ENCODE data around the gene PRDM16.

PRDM16 gene

GRCh38 chr1:3192361-3192760 lies 123.4 kb downstream of the PRDM16 start:
- DNase-seq, result no peak

DNA sequence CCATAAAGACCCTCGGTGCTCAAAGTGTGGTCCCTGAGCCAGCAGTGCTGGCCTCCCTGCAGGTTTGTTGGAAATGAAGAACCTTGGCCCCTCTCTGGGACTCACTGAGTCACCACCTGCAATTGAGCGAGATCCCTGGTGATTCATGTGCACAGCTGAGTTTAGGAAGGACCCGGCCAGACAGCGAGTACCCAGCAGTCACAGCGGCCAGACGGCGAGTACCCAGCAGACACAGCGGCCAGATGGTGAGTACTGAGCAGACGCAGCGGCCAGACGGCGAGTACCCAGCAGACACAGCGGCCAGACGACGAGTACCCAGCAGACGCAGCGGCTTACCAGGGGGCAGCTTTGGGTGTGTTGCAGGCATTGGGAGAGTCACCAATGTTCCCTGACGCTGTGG lies 123.8 kb downstream of the PRDM16 start:
- no peak for DNase-seq

GRCh38 chr1:3193811-3194210 lies 124.8 kb downstream of the PRDM16 start:
- DNase-seq, result no peak

- no peak for DNase-seq
Observed at GRCh38 chr1:3194760-3195479, 125.9 kb downstream of the PRDM16 start.

DNA sequence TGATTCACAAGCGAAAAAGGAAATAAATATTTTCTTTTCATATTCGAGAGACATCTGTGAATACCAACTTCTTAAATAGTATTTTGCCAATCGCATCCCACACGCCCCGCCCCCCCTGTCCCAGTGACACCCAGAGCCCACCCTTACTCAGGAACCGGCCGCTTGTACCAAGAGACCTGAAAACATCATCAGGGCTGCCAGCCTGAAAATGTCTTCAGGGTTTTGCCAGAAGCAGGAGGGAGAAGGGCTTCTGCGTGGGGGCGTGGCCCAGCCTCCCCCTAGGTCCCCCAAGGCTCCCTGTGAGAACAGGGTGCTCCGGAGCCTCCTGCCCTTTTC lies 126.4 kb downstream of the PRDM16 start:
- no peak for DNase-seq

GRCh38 chr1:3195966-3196515 lies 127.0 kb downstream of the PRDM16 start:
- DNase-seq, result no peak

DNA sequence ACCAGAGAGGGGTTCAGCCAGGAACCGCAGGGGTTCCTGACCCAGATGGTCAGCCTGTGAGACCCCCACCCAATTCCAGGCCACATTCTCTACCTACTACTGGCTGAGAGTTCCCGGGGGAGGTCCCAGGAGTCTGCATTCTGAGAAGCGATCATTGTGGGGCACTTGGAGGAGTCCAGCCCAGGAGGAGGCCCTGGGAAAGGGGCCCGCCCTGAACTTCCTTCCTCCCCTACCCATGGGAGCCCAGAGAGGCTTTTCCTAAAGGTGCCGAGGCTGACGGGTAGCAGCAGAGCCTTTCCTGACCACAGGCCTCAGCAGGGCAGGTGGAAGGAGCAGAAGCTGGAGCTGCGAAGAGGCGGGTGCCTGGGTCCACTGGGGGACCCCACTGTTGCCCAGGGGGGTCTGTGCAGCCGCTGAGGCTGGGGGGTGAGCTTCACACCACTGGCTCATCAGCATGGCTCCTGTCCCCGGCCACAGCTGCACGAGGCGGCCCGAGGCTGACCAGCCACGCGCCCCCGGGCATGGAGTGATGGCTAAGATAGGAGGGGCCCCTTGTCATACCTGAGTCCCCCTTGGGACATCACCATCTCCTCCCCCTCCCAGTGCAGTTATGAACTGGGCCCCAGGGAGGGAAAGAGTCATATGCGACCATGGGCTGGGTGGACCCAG lies 127.7 kb downstream of the PRDM16 start:
- DNase-seq, result no peak

GRCh38 chr1:3197781-3198316 lies 128.8 kb downstream of the PRDM16 start:
- no peak for DNase-seq

DNA sequence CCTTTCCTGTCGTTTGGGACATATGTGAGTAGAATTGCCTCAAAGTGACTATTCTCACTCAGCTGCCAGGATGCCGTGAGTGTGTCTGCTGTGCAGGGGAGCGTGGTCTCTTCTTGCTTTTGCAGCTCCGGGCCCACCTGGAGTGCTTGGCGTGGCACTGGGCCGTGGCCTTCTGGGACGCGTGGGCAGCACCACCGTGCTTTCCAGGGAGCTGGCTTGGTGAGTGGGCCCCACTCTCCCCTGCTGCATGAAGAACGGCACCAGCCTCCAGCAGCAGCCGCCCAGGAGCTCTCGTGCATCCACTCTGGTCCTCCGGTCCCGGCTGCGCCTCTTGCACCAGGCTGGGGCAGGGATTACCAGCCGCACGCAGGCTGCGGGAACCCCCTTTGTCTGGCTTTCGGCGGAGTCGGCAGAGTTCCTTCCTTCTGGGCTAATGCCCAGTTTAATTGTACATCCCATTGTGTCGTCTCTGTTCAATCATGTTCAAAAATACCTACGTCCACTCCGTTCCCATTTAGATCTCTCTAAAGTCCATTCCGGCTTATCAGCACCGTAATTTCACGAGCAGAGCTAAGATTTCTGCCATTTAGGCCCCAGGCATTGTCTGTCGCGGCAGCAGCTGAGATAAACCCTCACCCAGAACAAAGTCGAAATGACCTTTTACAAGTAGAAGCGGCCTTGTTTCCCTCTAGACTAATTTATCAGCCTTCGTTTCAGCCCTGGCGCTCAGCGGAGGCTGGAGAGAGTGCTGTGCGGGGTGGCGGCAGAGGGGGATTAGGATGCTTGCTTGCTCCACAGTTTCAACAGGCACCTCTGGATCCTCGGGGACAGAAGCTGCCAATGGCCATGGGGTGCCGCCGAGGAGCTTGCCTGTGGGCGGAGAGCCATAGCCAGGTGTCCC lies 129.6 kb downstream of the PRDM16 start:
- no peak for DNase-seq

GRCh38 chr1:3204725-3205124 lies 135.7 kb downstream of the PRDM16 start:
- DNase-seq, result no peak

DNA sequence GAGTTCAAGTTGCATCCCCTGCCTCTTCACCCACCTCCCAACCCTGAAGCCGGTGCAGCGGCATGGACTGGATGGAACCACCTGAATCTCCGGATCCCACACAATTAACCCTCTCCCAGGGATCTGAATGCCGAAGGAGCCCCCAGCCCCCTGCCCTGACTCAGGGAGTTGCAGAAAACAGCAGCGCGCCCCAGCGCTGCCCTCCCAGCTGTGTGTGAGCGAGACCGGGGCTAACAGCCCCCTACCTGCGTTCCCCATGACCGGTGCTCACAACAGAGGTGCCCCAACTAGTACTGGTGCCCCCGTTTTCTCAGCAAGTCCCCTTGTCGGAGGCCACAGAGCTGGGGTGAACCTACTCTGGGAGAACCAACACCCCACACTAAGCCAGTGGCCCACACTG lies 136.8 kb downstream of the PRDM16 start:
- DNase-seq, result no peak

DNA sequence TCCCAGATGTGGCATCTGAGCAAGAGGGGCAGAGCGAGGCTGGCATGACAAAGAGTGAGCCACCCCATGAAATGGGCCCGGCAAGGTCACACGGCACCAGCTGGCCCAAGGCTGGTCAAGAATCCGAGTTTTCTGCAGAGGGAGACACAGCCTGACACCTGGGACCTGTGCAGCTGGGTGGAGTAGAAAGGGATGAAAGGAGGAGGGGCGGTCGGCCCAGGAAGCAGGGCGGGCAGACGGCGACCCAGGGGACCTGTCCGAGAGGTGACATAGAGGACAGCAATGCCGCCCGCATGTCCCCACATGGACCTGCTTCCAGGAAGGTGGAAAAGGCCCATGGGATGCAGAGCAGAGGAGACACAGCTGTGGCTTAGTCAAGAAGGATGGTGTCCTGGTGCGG lies 137.7 kb downstream of the PRDM16 start:
- no peak for DNase-seq

DNA sequence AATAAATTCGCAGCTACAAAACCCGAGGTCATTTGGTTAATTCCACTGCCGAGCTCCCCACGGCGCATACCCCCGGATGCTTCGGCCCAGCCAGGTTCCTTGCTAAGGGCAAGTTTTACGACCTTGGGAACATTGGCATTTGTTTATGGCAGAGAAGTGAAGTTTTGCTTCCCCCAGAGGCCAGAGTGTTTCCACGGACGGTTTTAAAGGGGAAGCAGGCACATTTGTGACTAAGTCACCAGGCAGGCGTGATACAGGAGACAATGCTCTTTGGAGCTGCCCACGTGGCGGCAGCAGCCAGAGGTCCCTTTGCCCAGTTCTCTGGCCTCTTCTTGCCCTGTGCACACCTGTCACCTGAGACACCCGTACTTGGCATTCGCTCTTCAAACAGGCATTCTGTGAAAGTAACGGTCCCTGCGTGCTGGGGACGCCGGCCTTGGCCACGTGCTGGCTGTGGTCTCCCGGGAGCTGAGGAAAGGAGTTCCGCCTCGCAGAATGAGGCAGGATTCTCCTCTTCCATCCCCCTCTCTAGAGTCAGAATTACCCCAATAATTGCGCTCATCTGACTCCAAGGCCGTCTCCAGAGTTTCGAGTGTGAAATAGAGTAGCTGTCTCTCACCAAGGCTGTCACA lies 138.3 kb downstream of the PRDM16 start:
- no peak for DNase-seq

GRCh38 chr1:3208819-3209200 lies 139.8 kb downstream of the PRDM16 start:
- DNase-seq, result no peak

GRCh38 chr1:3209201-3209600 lies 140.2 kb downstream of the PRDM16 start:
- DNase-seq, result no peak

- DNase-seq, result no peak
Observed at GRCh38 chr1:3211582-3212375, 142.8 kb downstream of the PRDM16 start.

DNA sequence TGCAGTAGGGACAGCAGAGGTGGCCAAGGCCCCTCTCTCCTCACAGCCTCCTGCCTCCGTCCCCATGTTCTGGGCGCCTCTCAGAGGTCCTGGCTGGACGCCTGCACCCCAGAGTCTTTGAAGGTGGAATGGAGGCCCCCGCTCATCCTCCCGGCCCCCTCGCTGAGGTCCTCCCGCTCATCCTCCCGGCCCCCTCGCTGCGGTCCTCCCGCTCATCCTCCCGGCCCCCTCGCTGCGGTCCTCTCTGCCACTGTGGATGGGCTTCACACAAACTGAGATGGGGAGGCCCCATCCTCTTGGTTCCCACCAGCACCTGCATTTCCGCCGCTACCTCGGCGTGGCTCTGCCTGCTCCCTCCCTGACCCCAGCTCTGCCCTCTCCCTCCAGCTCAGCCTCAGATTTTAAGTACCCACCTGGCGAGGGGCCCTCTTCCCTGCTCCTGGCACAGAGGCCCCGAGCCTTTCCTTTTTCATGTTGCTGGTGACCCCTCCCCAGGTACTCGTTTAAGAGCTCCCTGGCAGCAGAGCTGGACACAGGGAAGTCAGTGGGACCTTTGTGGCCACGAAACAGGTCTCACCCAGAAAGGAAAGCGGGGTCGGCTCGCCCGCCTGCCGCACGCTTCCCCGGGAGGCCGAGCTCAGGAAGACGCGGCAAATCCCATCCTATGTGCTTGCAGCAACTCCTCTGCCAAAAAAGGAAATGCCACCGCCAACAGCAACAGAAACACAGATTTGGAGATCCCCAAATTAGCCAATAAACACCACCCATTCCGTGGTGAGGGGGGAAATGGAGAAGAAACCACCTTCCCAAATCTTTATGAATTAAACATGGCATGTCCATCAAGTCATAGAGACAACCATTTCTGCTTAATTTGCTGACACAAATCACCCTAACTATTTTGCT lies 143.7 kb downstream of the PRDM16 start:
- no peak for DNase-seq

- DNase-seq, result no peak
Observed at GRCh38 chr1:3213730-3214129, 144.7 kb downstream of the PRDM16 start.

- DNase-seq, result no peak
Observed at GRCh38 chr1:3215198-3216014, 146.4 kb downstream of the PRDM16 start.

- no peak for DNase-seq
Observed at GRCh38 chr1:3216015-3216391, 147.0 kb downstream of the PRDM16 start.

Data from activated T-cell treated with anti-CD3 and anti-CD28 coated beads, Interleukin-2, amount 50 U/mL, for 48 hours (primary cell).